ENCODE measurements around the gene NCKAP5. TPM values are rescaled to one million over a fixed set of nuclear protein-coding genes. Genes with fewer than 3 reads are reported as not detected.

NCKAP5 gene
- total RNA-seq, 2 donors from 2014 or later, result not detected

DNA sequence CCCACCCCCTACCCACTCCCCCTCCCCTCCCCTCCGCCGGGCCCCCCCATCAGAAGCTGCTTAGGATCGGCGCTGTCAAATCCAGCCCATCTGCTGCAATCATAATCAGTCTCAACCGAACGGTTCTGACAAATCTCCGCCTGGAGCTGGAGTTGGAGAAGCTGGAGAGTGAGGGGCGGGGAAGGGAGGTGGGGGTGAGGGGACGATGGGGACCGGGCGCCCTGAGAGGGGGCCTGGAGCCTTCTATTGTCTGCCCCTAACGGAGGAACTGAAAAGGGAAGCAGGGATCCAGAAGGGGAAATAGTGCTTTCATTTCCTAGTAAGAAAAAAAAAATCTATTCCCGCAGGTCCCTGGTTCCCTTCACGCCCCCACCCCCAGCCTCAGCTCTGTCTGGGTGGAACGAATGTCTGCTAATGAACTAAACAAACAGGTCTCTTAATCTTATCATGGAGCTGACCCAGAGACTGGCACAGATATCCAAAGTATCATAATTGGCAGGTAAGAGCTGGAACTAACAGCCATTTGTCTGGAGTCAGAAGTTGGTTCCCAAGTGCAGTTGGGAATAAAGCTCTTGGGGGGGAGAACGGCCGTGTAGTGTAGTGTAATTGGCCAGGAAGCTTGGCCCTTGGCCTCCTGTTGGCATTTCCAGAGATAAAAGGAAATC, 301.2 kb downstream of the NCKAP5 start:
- no peak for ATAC-seq
- Mint-ChIP-seq H3K27me3 (peaks cover 17% of the 10 kb centered on the region), H3K4me3 (no peak overlapping the region), H3K27ac (no peak overlapping the region), H3K36me3 (ENCODE audit: low read depth) (peaks cover 2% of the 10 kb centered on the region), H3K4me1 (no peaks in the 10 kb centered on the region)
- no peaks in the 10 kb centered on the region for H3K9me3 ChIP-seq (ENCODE audit: control insufficient read depth, low read length, poor library complexity, severe bottlenecking)
- DNase-seq, result no peak

DNA sequence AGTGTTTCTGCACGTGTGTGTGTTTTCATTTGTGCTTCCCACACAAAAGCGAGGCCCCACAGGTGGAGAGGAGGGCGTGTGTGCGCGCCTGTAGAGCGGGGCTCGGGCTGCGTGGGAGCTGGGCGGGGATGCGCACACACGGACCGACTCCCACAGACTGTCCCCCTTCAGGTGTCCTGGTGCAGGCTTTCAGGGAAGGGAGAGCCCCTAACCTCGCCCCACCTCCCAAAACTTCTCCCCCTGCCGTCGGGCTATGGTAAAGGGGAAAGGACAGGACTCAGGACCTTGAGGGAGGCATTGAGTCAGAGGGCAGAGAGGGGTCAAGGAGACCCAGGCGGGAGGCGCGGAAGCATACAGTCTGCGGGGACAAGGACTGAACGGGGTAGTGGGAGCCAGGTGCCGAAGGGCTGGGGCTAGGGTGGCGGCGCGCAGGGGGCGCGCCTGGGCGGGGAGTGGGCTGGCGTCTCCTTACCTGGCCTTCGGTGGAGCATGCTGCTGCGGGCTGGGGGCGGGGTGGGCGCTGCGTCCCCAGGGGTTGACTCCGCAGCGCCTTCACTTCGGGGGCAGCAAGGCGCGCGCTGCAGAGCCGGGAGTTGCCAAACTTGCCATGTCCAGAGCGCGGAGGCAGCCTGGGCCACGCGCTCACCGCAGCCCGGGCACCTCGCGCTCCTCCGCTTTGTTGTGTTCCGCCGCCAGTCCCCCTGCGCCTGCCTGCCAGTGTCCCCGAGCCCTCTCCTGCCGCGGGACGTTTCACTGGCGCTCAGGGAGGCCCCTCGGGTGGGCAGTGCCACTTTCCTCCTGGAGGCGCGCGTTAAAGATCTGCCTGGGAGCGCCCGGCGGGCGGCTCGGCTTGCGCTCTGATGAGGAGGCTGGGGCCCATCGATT, 302.0 kb downstream of the NCKAP5 start:
- peaks cover 2% of the 10 kb centered on the region for H3K36me3 Mint-ChIP-seq (ENCODE audit: low read depth)
- H3K27ac Mint-ChIP-seq, result no peak overlapping the region
- no peak for DNase-seq
- no peaks in the 10 kb centered on the region for H3K4me1 Mint-ChIP-seq
- no peaks in the 10 kb centered on the region for H3K9me3 ChIP-seq (ENCODE audit: control insufficient read depth, low read length, poor library complexity, severe bottlenecking)
- H3K4me3 Mint-ChIP-seq, result no peak overlapping the region
- ATAC-seq, result no peak
- H3K27me3 Mint-ChIP-seq, result peaks cover 17% of the 10 kb centered on the region

DNA sequence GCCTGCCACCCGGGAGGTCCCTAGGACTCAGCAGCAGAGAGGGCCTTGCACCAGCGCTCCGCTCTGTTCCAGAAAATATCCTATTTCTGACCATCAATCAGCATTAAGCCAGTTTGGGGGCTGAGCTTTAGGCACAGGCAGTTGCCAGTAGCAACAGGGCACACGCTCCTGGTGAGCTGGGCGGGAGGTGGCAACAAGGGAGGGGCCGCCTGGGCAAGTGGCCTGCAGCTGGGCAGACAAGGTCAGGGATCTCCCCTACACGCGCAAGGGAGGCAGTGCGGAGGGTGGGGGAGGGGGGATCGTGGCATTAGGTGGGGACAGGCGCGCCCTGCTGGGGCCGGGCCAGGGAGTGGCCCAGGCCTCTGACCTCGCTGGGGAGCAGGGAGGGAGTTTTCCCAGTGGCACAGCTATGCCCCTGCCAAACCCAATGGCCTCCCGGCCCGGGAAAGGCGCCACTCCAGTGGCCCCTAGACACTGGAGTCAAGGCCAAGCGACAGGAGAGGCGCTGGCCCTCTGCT, 302.8 kb downstream of the NCKAP5 start:
- no peak overlapping the region for H3K27ac Mint-ChIP-seq
- no peaks in the 10 kb centered on the region for H3K4me1 Mint-ChIP-seq
- H3K4me3 Mint-ChIP-seq, result no peak overlapping the region
- ATAC-seq (no peak), DNase-seq (no peak)
- peaks cover 2% of the 10 kb centered on the region for H3K36me3 Mint-ChIP-seq (ENCODE audit: low read depth)
- peaks cover 17% of the 10 kb centered on the region for H3K27me3 Mint-ChIP-seq
- no peaks in the 10 kb centered on the region for H3K9me3 ChIP-seq (ENCODE audit: control insufficient read depth, low read length, poor library complexity, severe bottlenecking)

DNA sequence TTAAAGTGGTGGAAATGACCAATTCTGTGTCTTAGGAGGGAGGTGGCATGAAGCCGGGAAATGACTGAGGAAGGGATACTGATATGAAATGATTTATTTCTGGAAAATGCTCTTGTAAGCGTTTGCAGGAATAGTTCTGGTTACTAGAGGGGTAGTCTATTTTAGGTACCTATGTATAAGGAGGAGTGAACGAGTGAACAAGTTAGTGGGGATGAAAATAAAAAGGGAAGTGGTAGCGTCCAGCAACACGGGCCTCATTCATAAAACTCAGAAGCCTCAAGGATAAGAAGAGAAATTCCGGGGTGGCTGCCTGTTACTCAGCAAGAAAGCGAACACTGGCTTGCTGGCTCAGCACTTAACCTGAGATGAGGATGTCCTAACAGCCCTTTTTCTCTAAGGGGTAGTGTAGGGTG, 303.3 kb downstream of the NCKAP5 start:
- peaks cover 2% of the 10 kb centered on the region for H3K36me3 Mint-ChIP-seq (ENCODE audit: low read depth)
- peaks cover 17% of the 10 kb centered on the region for H3K27me3 Mint-ChIP-seq
- DNase-seq, result no peak
- H3K4me3 Mint-ChIP-seq, result no peak overlapping the region
- no peaks in the 10 kb centered on the region for H3K4me1 Mint-ChIP-seq
- H3K9me3 ChIP-seq (ENCODE audit: control insufficient read depth, low read length, poor library complexity, severe bottlenecking), result no peaks in the 10 kb centered on the region
- no peak for ATAC-seq
- H3K27ac Mint-ChIP-seq, result no peak overlapping the region

DNA sequence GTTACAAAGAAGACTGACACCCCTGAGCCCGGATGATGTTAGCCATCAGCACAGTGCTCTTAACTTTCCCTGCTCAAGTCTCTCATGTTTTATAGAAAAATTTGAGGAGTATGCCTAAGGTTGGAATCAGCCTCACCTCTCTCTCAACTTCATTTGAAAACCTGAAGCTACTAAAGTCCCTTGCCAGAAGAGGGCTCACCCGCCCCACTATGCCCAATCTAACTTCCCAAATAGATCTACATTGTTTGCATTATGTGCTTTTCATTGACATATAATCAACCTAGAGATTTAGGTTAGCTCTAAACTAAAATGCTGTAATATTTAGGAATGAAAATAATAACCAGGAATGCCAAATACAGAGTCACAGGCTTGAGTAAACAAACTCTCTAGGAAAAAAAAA, 305.4 kb downstream of the NCKAP5 start:
- Mint-ChIP-seq H3K27me3 (peaks cover 17% of the 10 kb centered on the region), H3K4me1 (no peaks in the 10 kb centered on the region), H3K36me3 (ENCODE audit: low read depth) (peaks cover 2% of the 10 kb centered on the region), H3K27ac (no peak overlapping the region), H3K4me3 (no peak overlapping the region)
- no peak for ATAC-seq
- DNase-seq, result no peak
- H3K9me3 ChIP-seq (ENCODE audit: control insufficient read depth, low read length, poor library complexity, severe bottlenecking), result no peaks in the 10 kb centered on the region

DNA sequence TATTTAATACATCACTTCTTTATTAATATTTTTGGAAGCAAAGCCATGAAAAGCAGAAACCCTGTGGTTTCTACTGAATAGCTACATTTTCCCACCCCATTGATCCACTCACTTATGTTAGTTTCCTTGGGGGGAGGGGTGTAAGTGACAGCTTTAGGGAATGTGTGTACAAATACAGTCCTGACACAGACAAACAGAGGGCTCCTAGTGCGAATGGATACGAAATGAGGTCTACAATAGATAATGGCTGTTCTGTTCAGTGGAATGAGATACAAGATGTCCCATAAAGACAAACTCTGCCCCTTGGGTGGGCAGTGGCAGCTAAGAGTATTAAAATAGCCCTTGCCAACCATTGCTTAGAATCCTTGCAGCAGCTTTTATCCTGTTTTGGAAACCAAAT, 312.9 kb downstream of the NCKAP5 start:
- no peak for ATAC-seq
- DNase-seq, result no peak
- H3K27me3 Mint-ChIP-seq, result no peaks in the 10 kb centered on the region
- H3K36me3 Mint-ChIP-seq (ENCODE audit: low read depth), result no peaks in the 10 kb centered on the region
- no peak overlapping the region for H3K27ac Mint-ChIP-seq
- H3K4me3 Mint-ChIP-seq, result no peak overlapping the region
- H3K4me1 Mint-ChIP-seq, result no peaks in the 10 kb centered on the region
- H3K9me3 ChIP-seq (ENCODE audit: control insufficient read depth, low read length, poor library complexity, severe bottlenecking), result no peaks in the 10 kb centered on the region

DNA sequence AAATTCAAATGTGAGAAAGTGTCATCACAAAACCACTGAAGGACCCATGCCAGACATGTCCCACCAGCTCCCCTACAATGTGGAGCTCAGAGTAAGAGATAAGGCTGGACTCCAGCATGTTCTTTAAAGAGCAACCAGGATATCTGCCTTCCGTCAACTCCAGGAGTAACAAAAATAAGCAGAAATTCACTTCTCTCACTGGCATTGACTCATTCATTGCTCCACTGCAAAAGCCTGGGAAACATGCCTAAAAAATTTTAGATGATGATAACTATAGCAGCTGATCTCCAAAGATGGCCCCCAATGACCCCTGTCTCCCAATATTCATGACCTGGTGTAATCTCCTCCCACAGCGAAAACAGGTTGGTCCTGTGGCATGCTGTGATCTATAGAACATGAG, 314.5 kb downstream of the NCKAP5 start:
- no peaks in the 10 kb centered on the region for H3K27me3 Mint-ChIP-seq
- no peaks in the 10 kb centered on the region for H3K36me3 Mint-ChIP-seq (ENCODE audit: low read depth)
- H3K4me3 Mint-ChIP-seq, result no peak overlapping the region
- no peak for ATAC-seq
- H3K27ac Mint-ChIP-seq, result no peak overlapping the region
- no peak for DNase-seq
- no peaks in the 10 kb centered on the region for H3K9me3 ChIP-seq (ENCODE audit: control insufficient read depth, low read length, poor library complexity, severe bottlenecking)
- no peaks in the 10 kb centered on the region for H3K4me1 Mint-ChIP-seq

DNA sequence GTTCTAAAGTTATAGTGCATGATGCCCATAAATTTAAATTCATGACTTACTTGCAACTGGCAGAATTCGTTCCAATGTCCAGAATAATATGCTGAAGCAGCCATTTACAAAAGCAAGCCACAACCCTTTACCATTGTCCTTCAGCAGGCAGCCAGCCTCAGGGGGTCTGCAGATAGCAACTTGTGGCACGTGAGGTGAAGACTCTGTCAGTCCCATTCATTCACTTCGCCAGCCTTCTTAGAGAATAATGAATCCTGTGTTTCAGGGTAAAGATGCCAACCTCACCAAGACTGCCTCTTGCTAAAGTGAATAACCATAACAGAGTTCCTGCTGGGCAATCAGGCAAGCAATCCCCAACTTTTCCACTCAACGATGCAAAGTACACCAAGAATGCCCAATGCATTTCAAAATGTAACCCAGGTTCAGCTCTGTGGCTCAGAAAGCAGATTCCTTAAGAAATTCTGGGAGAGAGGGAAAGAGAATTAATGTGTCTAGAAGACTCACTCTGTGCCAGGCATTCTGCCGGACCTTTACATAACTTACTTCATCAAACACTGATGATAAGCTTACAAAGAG, 315.4 kb downstream of the NCKAP5 start:
- Mint-ChIP-seq H3K4me1 (no peaks in the 10 kb centered on the region), H3K36me3 (ENCODE audit: low read depth) (no peaks in the 10 kb centered on the region), H3K27me3 (no peaks in the 10 kb centered on the region), H3K4me3 (no peak overlapping the region), H3K27ac (no peak overlapping the region)
- ATAC-seq, result no peak
- DNase-seq, result no peak
- no peaks in the 10 kb centered on the region for H3K9me3 ChIP-seq (ENCODE audit: control insufficient read depth, low read length, poor library complexity, severe bottlenecking)

DNA sequence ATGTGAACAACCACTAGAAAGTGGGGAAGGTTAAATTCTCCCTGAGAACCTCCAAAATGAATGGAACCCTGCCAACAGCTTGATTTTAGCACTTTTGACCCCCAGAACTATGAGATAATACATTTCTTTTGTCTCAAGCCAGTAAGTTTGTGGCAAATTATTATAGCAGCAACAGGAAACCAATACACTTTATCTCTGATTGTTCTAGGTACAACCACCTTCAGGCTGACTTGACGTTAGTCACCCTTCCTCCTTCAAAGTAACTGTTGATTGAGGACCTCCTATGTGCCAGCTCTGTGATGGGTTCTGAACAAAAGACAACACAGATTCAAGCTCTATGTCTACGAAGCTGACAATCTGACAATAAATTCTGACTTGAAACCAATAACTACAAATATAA, 318.9 kb downstream of the NCKAP5 start:
- H3K27me3 Mint-ChIP-seq, result no peaks in the 10 kb centered on the region
- no peaks in the 10 kb centered on the region for H3K36me3 Mint-ChIP-seq (ENCODE audit: low read depth)
- ATAC-seq (no peak), DNase-seq (no peak)
- H3K4me1 Mint-ChIP-seq, result no peaks in the 10 kb centered on the region
- no peaks in the 10 kb centered on the region for H3K9me3 ChIP-seq (ENCODE audit: control insufficient read depth, low read length, poor library complexity, severe bottlenecking)
- H3K4me3 Mint-ChIP-seq, result no peak overlapping the region
- no peak overlapping the region for H3K27ac Mint-ChIP-seq

DNA sequence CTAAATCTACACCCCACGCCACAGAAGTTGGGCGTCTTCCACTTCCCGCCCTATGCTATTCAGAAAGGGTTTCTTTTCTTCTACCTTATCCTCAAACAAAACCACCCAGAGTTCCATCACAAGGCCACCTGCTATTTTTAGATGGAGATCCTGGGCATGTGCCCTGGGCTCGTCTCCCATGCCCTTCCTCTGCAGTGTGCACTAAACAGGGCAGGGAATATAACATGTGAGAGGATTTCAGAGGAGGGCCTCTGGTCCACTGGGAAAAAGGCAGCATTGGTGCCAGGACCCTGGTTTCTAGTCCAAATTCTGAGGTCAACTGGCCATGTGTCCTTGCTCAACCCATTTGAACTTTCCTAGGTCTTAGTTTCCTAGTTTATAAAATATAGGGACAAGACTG, 320.0 kb downstream of the NCKAP5 start:
- no peaks in the 10 kb centered on the region for H3K9me3 ChIP-seq (ENCODE audit: control insufficient read depth, low read length, poor library complexity, severe bottlenecking)
- H3K27ac Mint-ChIP-seq, result no peak overlapping the region
- H3K4me3 Mint-ChIP-seq, result no peak overlapping the region
- no peak for DNase-seq
- no peaks in the 10 kb centered on the region for H3K36me3 Mint-ChIP-seq (ENCODE audit: low read depth)
- ATAC-seq, result no peak
- no peaks in the 10 kb centered on the region for H3K27me3 Mint-ChIP-seq
- no peaks in the 10 kb centered on the region for H3K4me1 Mint-ChIP-seq

DNA sequence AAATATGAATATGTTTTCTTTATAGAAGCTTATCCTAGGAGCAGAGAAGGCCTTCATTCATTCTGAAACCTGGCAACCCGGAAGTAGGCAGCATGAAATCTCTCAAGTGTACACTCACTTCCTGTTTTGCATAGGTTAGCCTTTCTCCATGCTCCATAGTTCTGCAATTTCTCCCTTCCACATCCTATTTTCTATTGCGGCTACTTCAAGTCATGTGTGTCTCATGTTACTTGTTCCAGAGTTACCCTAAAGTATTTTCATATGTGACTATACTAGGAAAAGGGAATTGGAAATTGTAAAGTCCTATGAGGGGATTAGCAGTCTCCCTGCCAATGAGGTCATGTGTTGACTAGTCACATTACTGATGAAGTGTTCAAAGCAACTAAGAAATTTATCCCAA, 320.6 kb downstream of the NCKAP5 start:
- H3K4me1 Mint-ChIP-seq, result no peaks in the 10 kb centered on the region
- H3K9me3 ChIP-seq (ENCODE audit: control insufficient read depth, low read length, poor library complexity, severe bottlenecking), result no peaks in the 10 kb centered on the region
- H3K27ac Mint-ChIP-seq, result no peak overlapping the region
- DNase-seq, result no peak
- H3K4me3 Mint-ChIP-seq, result no peak overlapping the region
- no peaks in the 10 kb centered on the region for H3K27me3 Mint-ChIP-seq
- no peak for ATAC-seq
- no peaks in the 10 kb centered on the region for H3K36me3 Mint-ChIP-seq (ENCODE audit: low read depth)

DNA sequence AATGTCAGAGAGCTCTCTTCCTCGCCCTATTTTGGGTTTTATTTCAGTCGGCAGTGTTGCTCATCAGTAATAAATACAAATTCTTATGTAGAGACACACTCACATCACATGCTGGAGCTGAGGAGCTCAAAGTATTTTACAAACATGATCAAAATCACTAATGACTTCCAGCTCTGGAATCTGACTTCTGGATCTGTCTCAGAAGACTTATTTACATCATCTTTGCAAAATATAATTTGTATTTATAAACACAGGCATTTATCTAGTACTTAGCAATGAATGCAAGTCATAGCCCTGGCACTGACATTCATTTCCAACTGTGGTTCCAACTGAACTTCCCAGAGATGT, 327.1 kb downstream of the NCKAP5 start:
- DNase-seq (no peak), ATAC-seq (no peak)
- H3K27me3 Mint-ChIP-seq, result no peaks in the 10 kb centered on the region
- no peak overlapping the region for H3K4me3 Mint-ChIP-seq
- H3K27ac Mint-ChIP-seq, result no peak overlapping the region
- H3K9me3 ChIP-seq (ENCODE audit: control insufficient read depth, low read length, poor library complexity, severe bottlenecking), result no peaks in the 10 kb centered on the region
- H3K4me1 Mint-ChIP-seq, result no peaks in the 10 kb centered on the region
- no peaks in the 10 kb centered on the region for H3K36me3 Mint-ChIP-seq (ENCODE audit: low read depth)

DNA sequence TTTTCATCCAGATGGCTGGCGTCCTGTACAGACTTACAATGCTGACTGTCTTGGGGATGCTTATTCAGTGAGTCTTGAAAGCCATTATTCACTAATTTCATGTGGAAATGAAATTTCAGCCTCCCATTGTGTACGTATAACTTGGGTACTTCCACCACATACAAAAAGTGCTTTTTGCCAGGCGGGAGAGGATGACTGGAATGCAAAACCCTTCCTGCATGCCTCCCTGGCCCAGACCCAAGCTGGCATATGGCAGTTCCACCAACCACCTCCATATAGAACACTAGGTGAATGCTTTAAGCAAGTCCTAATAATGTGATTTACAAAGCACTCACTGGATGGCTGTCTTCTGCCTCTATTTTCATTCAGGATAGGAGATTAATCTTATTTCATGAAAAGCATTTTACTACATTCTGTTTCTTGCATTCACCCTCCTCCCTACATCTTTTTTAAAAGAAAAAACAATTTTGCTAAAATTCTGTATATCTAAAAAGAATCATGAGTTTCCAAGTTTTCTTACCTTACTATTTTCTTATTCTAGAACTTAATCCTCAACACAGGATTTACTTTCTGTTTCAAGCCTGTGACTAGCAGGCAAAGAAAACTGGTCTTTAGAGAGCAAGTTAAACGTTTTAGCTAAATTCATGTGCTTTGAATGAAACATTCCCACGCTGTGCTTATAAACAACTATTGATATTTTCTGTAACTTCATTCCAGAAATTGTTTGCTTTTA, 327.6 kb downstream of the NCKAP5 start:
- H3K4me3 Mint-ChIP-seq, result no peak overlapping the region
- H3K27me3 Mint-ChIP-seq, result no peaks in the 10 kb centered on the region
- ATAC-seq (no peak), DNase-seq (no peak)
- H3K9me3 ChIP-seq (ENCODE audit: control insufficient read depth, low read length, poor library complexity, severe bottlenecking), result no peaks in the 10 kb centered on the region
- no peaks in the 10 kb centered on the region for H3K4me1 Mint-ChIP-seq
- H3K36me3 Mint-ChIP-seq (ENCODE audit: low read depth), result no peaks in the 10 kb centered on the region
- H3K27ac Mint-ChIP-seq, result no peak overlapping the region

All from T-helper 17 cell (primary cell).